ENCODE results near the gene CXXC1. TPM values are rescaled to one million over a fixed set of nuclear protein-coding genes. Genes with fewer than 3 reads are reported as not detected.
A peak's percentile ranks its signal among the peaks of the same experiment; 100 is the strongest.

CXXC1 gene
- total and polyA plus RNA-seq, 2 of the 8 experiments (the other 6 are each of a cell fraction or from before 2014, with no cell fraction given): 73.3 to 136 TPM

- H3K9me3 ChIP-seq (ENCODE audit: insufficient read depth in 2 of 2, low read depth in 1 of 2, low read length in 1 of 2): no peaks in the 10 kb centered on the region
- H3K79me1 ChIP-seq (ENCODE audit: low read depth, low read length): peaks cover 6% of the 10 kb centered on the region; the same call in 1 of the 2 replicates
- H2BK120ac ChIP-seq (replicated peaks; ENCODE audit: low read depth, low read length): no peak within 1 kb of the TSS
- H2AK5ac ChIP-seq (ENCODE audit: low read depth, low read length): 0 out of 2 replicates have a peak within 1 kb of the TSS, but pooled peaks have one; percentile 4
- H3K9ac ChIP-seq (replicated peaks in 1 of 4; ENCODE audit: extremely low read depth in 1 of 4, low read depth in 3 of 4, low read length in 3 of 4): peak within 1 kb of the TSS; percentile 9 to 89 (median 64)
- H3K4ac ChIP-seq (replicated peaks; ENCODE audit: insufficient read length, low read depth, low read length): peak within 1 kb of the TSS; percentile 24
- H3K79me2 ChIP-seq (ENCODE audit: control insufficient read depth in 1 of 2, insufficient read depth in 2 of 2, low read length in 2 of 2): peaks cover 0 to 23% of the 10 kb centered on the region in 2 experiments; a peak in 2 of 4 replicates
- H2BK5ac ChIP-seq (ENCODE audit: low read depth, low read length): peak within 1 kb of the TSS; percentile 92; the same call in 1 of the 2 replicates
- no peak within 1 kb of the TSS for H3K23ac ChIP-seq (ENCODE audit: insufficient read length)
- peak within 1 kb of the TSS; percentile 93 to 97 (median 94) for H3K4me3 ChIP-seq (ENCODE audit: extremely low read depth in 1 of 4, insufficient read depth in 2 of 4, low read depth in 3 of 4, low read length in 4 of 4)
- H3K4me2 ChIP-seq (ENCODE audit: insufficient read depth in 1 of 2, low read depth in 2 of 2, low read length in 2 of 2): peak within 1 kb of the TSS; percentile 91 to 97
- H3K18ac ChIP-seq (ENCODE audit: extremely low read depth, low read length): peak within 1 kb of the TSS; percentile 97
- H3K56ac ChIP-seq (replicated peaks; ENCODE audit: insufficient read length, low read depth, low read length): peak within 1 kb of the TSS; percentile 74
- H3K14ac ChIP-seq (ENCODE audit: insufficient read length): no peak within 1 kb of the TSS
- DNase-seq (ENCODE audit: low read depth in 1 of 2, low spot score in 2 of 2) (peak; percentile 92 to 93), FAIRE-seq (peak; percentile 73)
- peak within 1 kb of the TSS; percentile 68; the same call in 1 of the 2 replicates for H2BK12ac ChIP-seq (ENCODE audit: low read depth, low read length)
- H4K5ac ChIP-seq (ENCODE audit: insufficient read length, low read depth, low read length): peak within 1 kb of the TSS; percentile 94
- H2BK20ac ChIP-seq (ENCODE audit: low read length): no peak within 1 kb of the TSS
- ChIA-PET CTCF (ENCODE audit: partially characterized antibody) (interaction anchor here (0.8 to 3.2 kb wide), 8 partner anchors 12 to 148 kb away, joined by 3 to 16 read pairs (median 4); no protein-coding TSS in a partner anchor), POLR2A (ENCODE audit: partially characterized antibody) (interaction anchor here (0.6 to 1.3 kb wide), 7 partner anchors 12 to 118 kb away, joined by 3 to 6 read pairs (median 4); no protein-coding TSS in a partner anchor)
- peak within 1 kb of the TSS; percentile 92 for H2AFZ ChIP-seq (ENCODE audit: low read length)
- H4K20me1 ChIP-seq (replicated peaks in 1 of 2; ENCODE audit: control insufficient read depth in 1 of 2, insufficient read depth in 2 of 2, low read length in 2 of 2): peaks cover 0 to 9% of the 10 kb centered on the region in 2 experiments
- H4K8ac ChIP-seq (ENCODE audit: extremely low read depth, insufficient read depth, low read length): peak within 1 kb of the TSS; percentile 94
- H3K4me1 ChIP-seq (replicated peaks in 1 of 4; ENCODE audit: control insufficient read depth in 3 of 4, insufficient read depth in 4 of 4, low read length in 3 of 4): peaks cover 0 to 11% (median 4%) of the 10 kb centered on the region in 4 experiments; a peak in 5 of 7 replicates
- H3K27me3 ChIP-seq (replicated peaks in 1 of 4; ENCODE audit: control insufficient read depth in 3 of 4, extremely low read depth in 1 of 4, insufficient read depth in 3 of 4, low read length in 3 of 4): no peaks in the 10 kb centered on the region
- peaks cover 9 to 32% (median 28%) of the 10 kb centered on the region in 4 experiments for H3K36me3 ChIP-seq (ENCODE audit: control insufficient read depth in 2 of 4, insufficient read depth in 4 of 4, low read length in 3 of 4)
- 0 out of 2 replicates have a peak within 1 kb of the TSS, but pooled peaks have one; percentile 72 for H2BK15ac ChIP-seq (ENCODE audit: low read length)
- H3K23me2 ChIP-seq (ENCODE audit: low read depth, low read length): peaks cover 12% of the 10 kb centered on the region
- peak within 1 kb of the TSS; percentile 94 for H4K91ac ChIP-seq (replicated peaks; ENCODE audit: insufficient read length, low read length)
- H3K27ac ChIP-seq (ENCODE audit: low read depth, low read length): peak within 1 kb of the TSS; percentile 74
- WGBS, 2 experiments (ENCODE audit: extremely low coverage in 1 of 2, insufficient coverage in 1 of 2, insufficient read length in 1 of 2, insufficient replicate concordance in 2 of 2, low coverage in 1 of 2, low lambda C conversion rate in 2 of 2, missing lambda C conversion rate in 1 of 2): 2% methylated on average over 41 of the region's 63 CpGs; no CpG with 5 or more reads in 1 of the 2 experiments
- no peak; the same call in 1 of the 2 replicates for TF ChIP-seq TBP (IDR thresholded peaks at IDR 0.05; ENCODE audit: low read depth, low read length)
- TF ChIP-seq CTCF (IDR thresholded peaks at IDR 0.05; ENCODE audit: control extremely low read depth in 1 of 3, insufficient read depth in 1 of 3, low read depth in 1 of 3, low read length in 3 of 3): peak in 2 of 3 experiments; percentile 6 to 10; a peak in 2 of 4 replicates
- peak; percentile 65; the same call in 1 of the 2 replicates for TF ChIP-seq SP4 (IDR thresholded peaks at IDR 0.05; ENCODE audit: low read length)
- TF ChIP-seq YY1 (IDR thresholded peaks at IDR 0.05; ENCODE audit: low read depth, low read length): no peak
- no peak for TF ChIP-seq JUND (IDR thresholded peaks at IDR 0.05; ENCODE audit: low read length)
- 0 out of 2 replicates have a peak, but pooled peaks have one; percentile 14 for TF ChIP-seq TCF12 (IDR thresholded peaks at IDR 0.05; ENCODE audit: low read depth, low read length)
- TF ChIP-seq JUN (IDR thresholded peaks at IDR 0.05; ENCODE audit: low read depth, low read length): no peak
- no peak for TF ChIP-seq ZNF274 (IDR thresholded peaks at IDR 0.05; ENCODE audit: borderline replicate concordance, extremely low read depth, low read length)
- TF ChIP-seq FOSL1 (IDR thresholded peaks at IDR 0.05; ENCODE audit: insufficient read depth, low read depth, low read length): no peak
These were observed 6.1 kb downstream of the CXXC1 start, which contains the start of gene MBD1 for GRCh38 chr18:50281295-50281971. Gene MBD1 (minus strand): TSS chr18:50281523. CDS start chr18:50279992, 1,531 bp downstream.

Data from H1 (cell line).